HCT116 (cell line): ENCODE data around the gene THTPA. TPM values are rescaled to one million over a fixed set of nuclear protein-coding genes. Genes with fewer than 3 reads are reported as not detected.

Experiments
- ATAC-seq: fragments of 200-7000 bp; cut with Tn5 transposase; 2 replicates; pipeline ENCODE4 v1.9.1; 2020; ENCODE audit warnings: mild to moderate bottlenecking, moderate library complexity
- BruUV-seq: library from RNA; stranded (reverse); fragments of 400-500 nt; replicated peaks from 2 replicates; lab custom pipeline; 2021; lab: Mats Ljungman, UMichigan
- CTCF ChIA-PET: fragments of 300-600 bp; sonication (Branson Sonifier 250); formaldehyde crosslinking; loops from one replicate; lab custom pipeline; 2021; ENCODE audit warnings: antibody characterized with exemption; lab: Charles Lee
- POLR2A ChIA-PET: fragments of 300-600, 350-600 bp; sonication (Branson Sonifier 250); formaldehyde crosslinking; loops from one replicate; lab custom pipeline; 2021; ENCODE audit warnings: antibody characterized with exemption; lab: Charles Lee
- RAD21 ChIA-PET, 2 experiments: fragments of 300-600 bp; sonication (Branson Sonifier 250); formaldehyde crosslinking; loops; one replicate each; lab custom pipeline; 2023; ENCODE audit warnings: low total read pairs in 2 of 2; ENCODE audit not compliant: uncharacterized antibody in 2 of 2, unreplicated experiment in 2 of 2, low non-redundant PET in 1 of 2; lab: Charles Lee
- DNase-seq: peaks from one replicate; pipeline ENCODE4 v3.0.0-alpha.2; 2010; ENCODE audit warnings: low read depth, low spot score
- H2AFZ ChIP-seq: fragments of 200-600 bp; shearing (Covaris generic), sonication (generic); 2 replicates; pipeline ENCODE4 v1.6.1; 2017; ENCODE audit warnings: low read depth, mixed run types, mixed read lengths, antibody characterized with exemption, low read length; ENCODE audit not compliant: poor library complexity, severe bottlenecking
- H3K27ac ChIP-seq: 2 replicates; pipeline ENCODE4 v1.5.1; 2012; ENCODE audit warnings: low read depth, low read length
- H3K27me3 ChIP-seq: fragments of 200-600 bp; sonication (generic); 2 replicates; pipeline ENCODE4 v1.6.1; 2016; ENCODE audit warnings: mixed run types, low read length, mixed read lengths; ENCODE audit not compliant: insufficient read depth
- H3K36me3 ChIP-seq, 2 experiments: fragments of 200-500 bp in 1 of 2; fragments of 200-600 bp in 1 of 2; sonication (Bioruptor generic) in 1 of 2; sonication (generic) in 1 of 2; 2 replicates each; pipeline versions ENCODE4 v1.5.1 to v1.6.1; 2014 to 2016; ENCODE audit warnings: low read length in 2 of 2, inconsistent platforms in 1 of 2, mixed read lengths in 1 of 2, mixed run types in 1 of 2; ENCODE audit not compliant: insufficient read depth in 2 of 2, control insufficient read depth in 1 of 2
- H3K4me1 ChIP-seq, 2 experiments: fragments of 200-600 bp in 1 of 2; sonication (generic) in 1 of 2; 2 replicates each; pipeline versions ENCODE4 v1.5.1 to v1.6.1; 2012 to 2017; ENCODE audit warnings: low read length in 2 of 2, inconsistent platforms in 1 of 2, mild to moderate bottlenecking in 1 of 2, mixed read lengths in 1 of 2, mixed run types in 1 of 2, moderate library complexity in 1 of 2; ENCODE audit not compliant: insufficient read depth in 2 of 2, control insufficient read depth in 1 of 2
- H3K4me2 ChIP-seq: fragments of 200-600 bp; sonication (generic); 2 replicates; pipeline ENCODE4 v1.6.1; 2017; ENCODE audit warnings: mixed run types, low read length, mixed read lengths
- H3K4me3 ChIP-seq, 2 experiments: fragments of 200-600 bp in 1 of 2; sonication (generic) in 1 of 2; replicated peaks in 1 of 2; 2 replicates each; pipeline ENCODE4 v1.5.1; 2011 to 2016; ENCODE audit warnings: low read length in 2 of 2, control low read depth in 1 of 2, low read depth in 1 of 2, mild to moderate bottlenecking in 1 of 2, mixed read lengths in 1 of 2, mixed run types in 1 of 2
- H3K79me2 ChIP-seq: fragments of 200-600 bp; sonication (generic); 2 replicates; pipeline ENCODE4 v1.6.1; 2017; ENCODE audit warnings: mild to moderate bottlenecking, mixed run types, low read length, moderate library complexity, mixed read lengths; ENCODE audit not compliant: insufficient read depth
- H3K9ac ChIP-seq: fragments of 200-600 bp; sonication (generic); 2 replicates; pipeline ENCODE4 v1.6.1; 2016; ENCODE audit warnings: low read length, mixed read lengths
- H3K9me2 ChIP-seq: fragments of 200-600 bp; sonication (generic), shearing (Covaris generic); 2 replicates; pipeline ENCODE4 v1.6.1; 2017; ENCODE audit warnings: mixed run types, mild to moderate bottlenecking, moderate library complexity; ENCODE audit not compliant: insufficient read depth
- H3K9me3 ChIP-seq, 2 experiments: fragments of 200-500 bp in 1 of 2; fragments of 200-600 bp in 1 of 2; sonication (Bioruptor generic) in 1 of 2; sonication (generic) in 1 of 2; 2 replicates each; pipeline ENCODE4 v1.6.1; 2014 to 2017; ENCODE audit warnings: low read length in 2 of 2, mixed read lengths in 2 of 2, inconsistent platforms in 1 of 2, low read depth in 1 of 2, mild to moderate bottlenecking in 1 of 2, mixed run types in 1 of 2, moderate library complexity in 1 of 2; ENCODE audit not compliant: control insufficient read depth in 1 of 2, insufficient read depth in 1 of 2
- H4K20me1 ChIP-seq: fragments of 200-600 bp; sonication (generic), shearing (Covaris generic); 2 replicates; pipeline ENCODE4 v1.6.1; 2017; ENCODE audit warnings: mixed run types, mild to moderate bottlenecking, moderate library complexity; ENCODE audit not compliant: insufficient read depth
- EGR1 ChIP-seq: IDR thresholded peaks from 2 replicates; pipeline ENCODE4 v1.6.1; 2012; ENCODE audit warnings: low read depth
- FOSL1 ChIP-seq: IDR thresholded peaks from 2 replicates; pipeline ENCODE4 v1.6.1; 2012; ENCODE audit warnings: low read depth
- JUND ChIP-seq: IDR thresholded peaks from 2 replicates; pipeline ENCODE4 v1.6.1; 2012
- POLR2A ChIP-seq: IDR thresholded peaks from 2 replicates; pipeline ENCODE4 v1.7.0; 2011; ENCODE audit warnings: borderline replicate concordance; ENCODE audit not compliant: insufficient read depth, insufficient read length; ENCODE audit errors: extremely low read depth
- TCF7L2 ChIP-seq: IDR thresholded peaks from 2 replicates; pipeline ENCODE4 v1.7.0; 2011; ENCODE audit warnings: borderline replicate concordance, inconsistent platforms; ENCODE audit not compliant: insufficient read depth, insufficient read length; ENCODE audit errors: extremely low read depth
- intact Hi-C: fragments of 100-400 bp; cut with micrococcal nuclease; formaldehyde crosslinking; loops from 2 replicates; pipeline ENCODE4 v1.10.0; 2022
- total RNA-seq: library from RNA; stranded (reverse); gene quantifications from one replicate; pipeline ENCODE4 v1.2.1, GENCODE V29; 2021; ENCODE audit not compliant: unreplicated experiment

Gene THTPA
- total RNA-seq, 1 experiment from 2014 or later = 5.8 TPM

DNA sequence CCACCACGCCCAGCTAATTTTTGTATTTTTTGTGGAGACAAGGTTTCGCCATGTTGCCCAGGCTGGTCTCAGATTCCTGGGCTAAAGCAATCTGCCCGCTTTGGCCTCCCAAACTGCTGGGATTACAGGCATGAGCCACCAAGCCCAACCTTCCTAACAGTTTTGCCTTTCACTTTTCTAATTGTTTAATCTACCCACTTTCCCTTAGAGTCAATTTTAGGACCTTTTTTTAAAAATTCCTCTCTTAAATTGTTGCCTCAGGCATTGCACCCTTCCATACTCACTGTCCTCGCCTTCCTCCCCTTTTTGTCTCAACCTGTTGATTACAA, 16.0 kb upstream of the THTPA start:
- no peak overlapping the region for H2AFZ ChIP-seq
- intact Hi-C loops = loop anchor here (5.0 kb wide), 1 partner anchor 63 kb away; no protein-coding TSS in a partner anchor
- H3K9me3 ChIP-seq = no peaks in the 10 kb centered on the region
- no peaks in the 10 kb centered on the region for H3K79me2 ChIP-seq
- CTCF ChIA-PET = interaction anchor here (2.2 kb wide), 1 partner anchor 62 kb away, joined by 5 read pairs; no protein-coding TSS in a partner anchor
- POLR2A ChIA-PET = no interaction called here
- RAD21 ChIA-PET = no interaction called here
- no peak overlapping the region for H3K4me3 ChIP-seq
- DNase-seq = no peak
- no peaks in the 10 kb centered on the region for H3K36me3 ChIP-seq
- BruUV-seq = no TSS peak
- H3K9ac ChIP-seq = no peak overlapping the region
- no peaks in the 10 kb centered on the region for H4K20me1 ChIP-seq
- no peaks in the 10 kb centered on the region for H3K27me3 ChIP-seq
- H3K4me2 ChIP-seq = no peak overlapping the region
- H3K9me2 ChIP-seq = no peaks in the 10 kb centered on the region
- no peak overlapping the region for H3K27ac ChIP-seq
- peaks cover 0 to 9% of the 10 kb centered on the region in 2 experiments; a peak in 2 of 4 replicates for H3K4me1 ChIP-seq
- no peak for ATAC-seq
- TF ChIP-seq POLR2A (no peak), EGR1 (no peak), FOSL1 (no peak), JUND (no peak)

DNA sequence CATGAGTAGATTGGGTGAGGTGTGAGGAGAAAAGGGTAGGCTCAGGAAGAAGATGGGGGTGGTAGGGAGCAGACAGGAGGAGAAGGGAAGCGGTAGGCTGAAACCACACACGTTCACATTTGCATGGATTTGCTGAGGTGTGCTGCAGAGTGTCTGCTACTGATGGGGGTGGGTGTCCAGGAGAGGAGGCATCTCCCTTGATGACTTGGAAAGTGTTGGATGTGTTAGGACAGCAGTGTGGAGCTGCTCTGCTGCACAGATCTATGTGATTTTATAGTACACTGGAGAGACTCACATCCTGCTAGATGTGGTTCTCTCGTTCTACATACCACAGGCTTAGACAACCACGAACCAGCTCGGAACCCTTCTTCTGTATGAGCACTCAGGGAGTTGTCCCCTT, 13.8 kb upstream of the THTPA start:
- POLR2A ChIA-PET = interaction anchor here (1.2 kb wide), 1 partner anchor 13 kb away, joined by 3 read pairs; the partner anchor contains the start of gene THTPA

More for the DNA sequence above, 13.8 kb upstream of the THTPA start:
- Histone ChIP-seq H3K9me3 (no peaks in the 10 kb centered on the region), H4K20me1 (no peaks in the 10 kb centered on the region), H3K4me3 (no peak overlapping the region), H3K27me3 (no peaks in the 10 kb centered on the region), H3K36me3 (no peaks in the 10 kb centered on the region), H3K9ac (no peak overlapping the region), H2AFZ (no peak overlapping the region), H3K79me2 (no peaks in the 10 kb centered on the region), H3K9me2 (no peaks in the 10 kb centered on the region), H3K27ac (no peak overlapping the region), H3K4me2 (no peak overlapping the region), H3K4me1 (peaks cover 0 to 9% of the 10 kb centered on the region in 2 experiments; a peak in 2 of 4 replicates)
- ChIA-PET CTCF (no interaction called here), RAD21 (no interaction called here)
- intact Hi-C loops = loop anchor here (5.0 kb wide), 1 partner anchor 65 kb away; no protein-coding TSS in a partner anchor
- no peak for DNase-seq
- no TSS peak for BruUV-seq
- no peak for TF ChIP-seq TCF7L2
- ATAC-seq = no peak
